ENCODE results near the gene SERGEF. TPM values are rescaled to one million over a fixed set of nuclear protein-coding genes. Genes with fewer than 3 reads are reported as not detected.
"Not testable (repeated sequence)": the region's sequence is repeated elsewhere in the genome, so short reads cannot be mapped to it uniquely, and the experiment has no call there.

Gene SERGEF
- total RNA-seq, 1 donor from 2014 or later, result 17.6 TPM

DNA sequence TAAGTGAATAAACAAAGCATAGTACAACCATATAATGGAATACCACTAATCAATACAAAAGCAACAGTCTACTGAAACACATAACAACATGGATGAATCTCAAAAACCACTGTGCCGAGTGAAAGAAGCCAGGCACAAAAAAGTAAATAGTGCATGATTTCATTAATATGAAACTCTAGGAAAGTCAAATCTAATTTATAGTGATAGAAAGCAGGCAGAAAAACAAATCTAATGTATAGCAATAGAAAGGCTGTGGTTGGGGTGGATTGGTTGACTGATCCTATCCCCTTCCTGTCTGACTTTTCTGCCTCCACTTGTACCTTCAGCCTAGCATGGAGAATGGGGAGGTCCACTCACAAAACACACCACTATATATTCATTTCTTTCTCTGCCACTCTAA lies 115.4 kb downstream of the SERGEF start:
- TF ChIP-seq, protein P1, sequence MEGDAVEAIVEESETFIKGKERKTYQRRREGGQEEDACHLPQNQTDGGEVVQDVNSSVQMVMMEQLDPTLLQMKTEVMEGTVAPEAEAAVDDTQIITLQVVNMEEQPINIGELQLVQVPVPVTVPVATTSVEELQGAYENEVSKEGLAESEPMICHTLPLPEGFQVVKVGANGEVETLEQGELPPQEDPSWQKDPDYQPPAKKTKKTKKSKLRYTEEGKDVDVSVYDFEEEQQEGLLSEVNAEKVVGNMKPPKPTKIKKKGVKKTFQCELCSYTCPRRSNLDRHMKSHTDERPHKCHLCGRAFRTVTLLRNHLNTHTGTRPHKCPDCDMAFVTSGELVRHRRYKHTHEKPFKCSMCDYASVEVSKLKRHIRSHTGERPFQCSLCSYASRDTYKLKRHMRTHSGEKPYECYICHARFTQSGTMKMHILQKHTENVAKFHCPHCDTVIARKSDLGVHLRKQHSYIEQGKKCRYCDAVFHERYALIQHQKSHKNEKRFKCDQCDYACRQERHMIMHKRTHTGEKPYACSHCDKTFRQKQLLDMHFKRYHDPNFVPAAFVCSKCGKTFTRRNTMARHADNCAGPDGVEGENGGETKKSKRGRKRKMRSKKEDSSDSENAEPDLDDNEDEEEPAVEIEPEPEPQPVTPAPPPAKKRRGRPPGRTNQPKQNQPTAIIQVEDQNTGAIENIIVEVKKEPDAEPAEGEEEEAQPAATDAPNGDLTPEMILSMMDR (IDR thresholded peaks at IDR 0.05; ENCODE audit: insufficient read depth, low read depth, low read length), result no peak
- TF ChIP-seq EZH2 (IDR thresholded peaks at IDR 0.05; ENCODE audit: insufficient read depth, low read length), result no peak
- Mint-ChIP-seq H3K4me1 (ENCODE audit: low read depth, unreplicated experiment) (no peaks in the 10 kb centered on the region), H3K27ac (ENCODE audit: unreplicated experiment) (no peak overlapping the region), H3K9me3 (ENCODE audit: unreplicated experiment) (no peaks in the 10 kb centered on the region), H3K4me3 (ENCODE audit: unreplicated experiment) (no peak overlapping the region), H3K27me3 (ENCODE audit: low read depth, unreplicated experiment) (no peaks in the 10 kb centered on the region), H3K36me3 (ENCODE audit: low read depth, unreplicated experiment) (peaks cover 5% of the 10 kb centered on the region)
- Histone ChIP-seq H4K20me1 (ENCODE audit: insufficient read depth, low read length) (peaks cover 5% of the 10 kb centered on the region), H2AFZ (ENCODE audit: low read depth, low read length) (no peak overlapping the region), H3K4me2 (ENCODE audit: low read length) (no peak overlapping the region), H3K4me3 (ENCODE audit: insufficient read depth, low read depth, low read length) (no peak overlapping the region), H3K9me3 (ENCODE audit: insufficient read depth, low read depth, low read length) (no peaks in the 10 kb centered on the region), H3K27ac (ENCODE audit: low read depth, low read length) (no peak overlapping the region), H3K9ac (ENCODE audit: low read length) (no peak overlapping the region), H3K27me3 (ENCODE audit: insufficient read depth, low read length) (no peaks in the 10 kb centered on the region), H3K4me1 (ENCODE audit: insufficient read depth, low read length) (no peaks in the 10 kb centered on the region), H3K79me2 (ENCODE audit: insufficient read depth, low read length) (no peaks in the 10 kb centered on the region), H3K36me3 (ENCODE audit: insufficient read depth, low read length) (no peaks in the 10 kb centered on the region)
- FAIRE-seq (no peak), DNase-seq (ENCODE audit: low read depth) (no peak)

DNA sequence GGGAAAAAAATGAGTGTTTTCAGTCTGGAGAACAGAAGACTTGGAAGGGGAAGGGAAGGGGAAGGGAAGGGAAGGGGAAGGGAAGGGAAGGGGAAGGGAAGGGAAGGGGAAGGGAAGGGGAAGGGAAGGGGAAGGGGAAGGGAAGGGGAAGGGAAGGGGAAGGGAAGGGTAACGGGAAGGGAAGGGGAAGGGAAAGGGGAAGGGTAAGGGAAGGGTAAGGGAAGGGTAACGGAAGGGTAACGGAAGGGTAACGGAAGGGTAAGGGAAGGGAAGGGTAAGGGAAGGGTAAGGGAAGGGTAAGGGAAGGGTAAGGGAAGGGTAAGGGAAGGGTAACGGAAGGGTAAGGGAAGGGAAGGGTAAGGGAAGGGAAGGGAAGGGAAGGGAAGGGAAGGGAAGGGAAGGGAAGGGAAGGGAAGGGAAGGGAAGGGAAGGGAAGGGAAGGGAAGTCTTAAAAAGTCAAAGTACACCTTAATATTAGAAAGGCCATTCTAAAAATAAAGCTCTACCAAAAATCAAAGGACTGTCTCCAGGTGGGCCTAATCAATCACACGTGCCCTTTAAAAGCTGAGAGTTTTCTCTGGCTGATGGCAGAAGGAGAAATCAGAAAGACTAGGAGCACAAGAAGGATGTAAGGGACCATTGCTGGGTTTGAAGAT lies 116.2 kb downstream of the SERGEF start:
- not testable (repeated sequence) for H2AFZ ChIP-seq (ENCODE audit: low read depth, low read length); FAIRE-seq; H3K36me3 Mint-ChIP-seq (ENCODE audit: low read depth, unreplicated experiment); H3K27me3 ChIP-seq (ENCODE audit: insufficient read depth, low read length); H3K4me2 ChIP-seq (ENCODE audit: low read length); H3K4me3 Mint-ChIP-seq (ENCODE audit: unreplicated experiment); H3K27me3 Mint-ChIP-seq (ENCODE audit: low read depth, unreplicated experiment); H3K27ac ChIP-seq (ENCODE audit: low read depth, low read length); H3K9me3 Mint-ChIP-seq (ENCODE audit: unreplicated experiment); H3K9me3 ChIP-seq (ENCODE audit: insufficient read depth, low read depth, low read length); H4K20me1 ChIP-seq (ENCODE audit: insufficient read depth, low read length); H3K9ac ChIP-seq (ENCODE audit: low read length); H3K27ac Mint-ChIP-seq (ENCODE audit: unreplicated experiment); H3K4me3 ChIP-seq (ENCODE audit: insufficient read depth, low read depth, low read length); H3K36me3 ChIP-seq (ENCODE audit: insufficient read depth, low read length); H3K4me1 Mint-ChIP-seq (ENCODE audit: low read depth, unreplicated experiment); H3K79me2 ChIP-seq (ENCODE audit: insufficient read depth, low read length); DNase-seq (ENCODE audit: low read depth); H3K4me1 ChIP-seq (ENCODE audit: insufficient read depth, low read length)

DNA sequence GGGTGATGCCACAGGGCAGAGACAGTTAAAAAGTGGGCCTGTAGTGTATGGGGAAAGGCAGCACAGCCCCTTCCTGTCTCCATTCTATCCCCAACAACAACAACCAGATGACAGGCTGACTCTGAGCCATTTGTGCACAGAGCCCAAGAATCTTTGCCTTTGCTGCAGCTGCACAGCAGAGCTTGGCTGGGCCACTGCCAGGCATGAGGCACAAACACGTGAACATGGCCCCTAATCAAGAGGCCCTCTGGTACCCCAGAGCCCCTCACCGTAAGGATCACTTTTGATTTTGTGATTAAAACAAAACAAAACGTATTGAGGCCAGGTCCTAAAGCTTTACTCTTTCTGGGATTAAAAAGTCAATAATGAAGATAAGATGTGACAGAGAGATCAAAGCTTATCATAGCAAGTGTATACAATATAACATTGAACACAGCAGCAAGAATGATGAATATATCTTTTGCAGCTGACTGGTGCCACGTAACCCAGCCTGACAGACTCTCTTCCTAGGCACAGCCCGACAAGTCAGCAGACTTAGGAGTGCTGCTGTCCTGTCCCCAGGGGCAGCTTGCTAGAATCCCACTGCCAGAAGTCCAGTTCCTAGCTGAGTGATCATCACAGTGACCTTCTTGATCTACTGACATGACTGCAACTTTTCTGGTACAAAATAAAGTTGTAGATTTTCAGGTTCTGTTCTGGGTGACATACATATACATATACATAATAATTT lies 117.8 kb downstream of the SERGEF start:
- Mint-ChIP-seq H3K9me3 (ENCODE audit: unreplicated experiment) (no peaks in the 10 kb centered on the region), H3K27me3 (ENCODE audit: low read depth, unreplicated experiment) (no peaks in the 10 kb centered on the region), H3K4me1 (ENCODE audit: low read depth, unreplicated experiment) (no peaks in the 10 kb centered on the region), H3K27ac (ENCODE audit: unreplicated experiment) (no peak overlapping the region), H3K4me3 (ENCODE audit: unreplicated experiment) (no peak overlapping the region), H3K36me3 (ENCODE audit: low read depth, unreplicated experiment) (peaks cover 5% of the 10 kb centered on the region)
- no peaks in the 10 kb centered on the region for H3K36me3 ChIP-seq (ENCODE audit: insufficient read depth, low read length)
- H3K79me2 ChIP-seq (ENCODE audit: insufficient read depth, low read length), result no peaks in the 10 kb centered on the region
- no peaks in the 10 kb centered on the region for H3K27me3 ChIP-seq (ENCODE audit: insufficient read depth, low read length)
- no peaks in the 10 kb centered on the region for H3K4me1 ChIP-seq (ENCODE audit: insufficient read depth, low read length)
- H4K20me1 ChIP-seq (ENCODE audit: insufficient read depth, low read length), result peaks cover 5% of the 10 kb centered on the region
- no peak overlapping the region for H3K4me3 ChIP-seq (ENCODE audit: insufficient read depth, low read depth, low read length)
- no peaks in the 10 kb centered on the region for H3K9me3 ChIP-seq (ENCODE audit: insufficient read depth, low read depth, low read length)
- DNase-seq (ENCODE audit: low read depth) (no peak), FAIRE-seq (no peak)
- H3K27ac ChIP-seq (ENCODE audit: low read depth, low read length), result no peak overlapping the region
- TF ChIP-seq EZH2 (IDR thresholded peaks at IDR 0.05; ENCODE audit: insufficient read depth, low read length), result no peak
- TF ChIP-seq, protein P1 (IDR thresholded peaks at IDR 0.05; ENCODE audit: insufficient read depth, low read depth, low read length), result no peak
- no peak overlapping the region for H3K4me2 ChIP-seq (ENCODE audit: low read length)
- no peak overlapping the region for H2AFZ ChIP-seq (ENCODE audit: low read depth, low read length)
- no peak overlapping the region for H3K9ac ChIP-seq (ENCODE audit: low read length)

All from astrocyte (in vitro differentiated cells and primary cell).